GM23338 (cell line): ENCODE results near the gene MIAT.

ENCODE experiments used
- CREB1 ChIP-seq: fragments of 250-450 bp; sonication (Bioruptor Pico); IDR thresholded peaks from 2 replicates; pipeline ENCODE4 v1.5.0; 2020; ENCODE audit warnings: low read depth, mild to moderate bottlenecking, moderate library complexity
- CTCF ChIP-seq, 2 experiments: fragments of 200-600 bp in 1 of 2; sonication (generic) in 1 of 2; conservative IDR thresholded peaks; 2 replicates each; pipeline versions ENCODE4 v1.5.1 to v1.6.1; 2016 to 2017; ENCODE audit warnings: antibody characterized with exemption in 2 of 2, low read depth in 2 of 2, mild to moderate bottlenecking in 2 of 2, moderate library complexity in 1 of 2
- EZH2 ChIP-seq: fragments of 200-600 bp; sonication (generic); IDR thresholded peaks from one replicate; pipeline ENCODE4 v1.8.0; 2017; ENCODE audit warnings: antibody characterized with exemption, mild to moderate bottlenecking, low read depth; ENCODE audit not compliant: unreplicated experiment
- EZH2phosphoT487 ChIP-seq: fragments of 200-600 bp; sonication (generic); IDR thresholded peaks from one replicate; pipeline ENCODE4 v1.8.1; 2018; ENCODE audit warnings: antibody characterized with exemption; ENCODE audit not compliant: unreplicated experiment
- ZNF331 ChIP-seq: fragments of 250-450 bp; sonication (Bioruptor Pico); IDR thresholded peaks from 2 replicates; pipeline ENCODE4 v1.5.0; 2020; ENCODE audit warnings: low read depth, mild to moderate bottlenecking, moderate library complexity
- TF ChIP-seq, protein P1 (sequence below): IDR thresholded peaks from one replicate; pipeline ENCODE4 v1.6.1; 2018; ENCODE audit warnings: antibody characterized with exemption; ENCODE audit not compliant: unreplicated experiment

DNA sequence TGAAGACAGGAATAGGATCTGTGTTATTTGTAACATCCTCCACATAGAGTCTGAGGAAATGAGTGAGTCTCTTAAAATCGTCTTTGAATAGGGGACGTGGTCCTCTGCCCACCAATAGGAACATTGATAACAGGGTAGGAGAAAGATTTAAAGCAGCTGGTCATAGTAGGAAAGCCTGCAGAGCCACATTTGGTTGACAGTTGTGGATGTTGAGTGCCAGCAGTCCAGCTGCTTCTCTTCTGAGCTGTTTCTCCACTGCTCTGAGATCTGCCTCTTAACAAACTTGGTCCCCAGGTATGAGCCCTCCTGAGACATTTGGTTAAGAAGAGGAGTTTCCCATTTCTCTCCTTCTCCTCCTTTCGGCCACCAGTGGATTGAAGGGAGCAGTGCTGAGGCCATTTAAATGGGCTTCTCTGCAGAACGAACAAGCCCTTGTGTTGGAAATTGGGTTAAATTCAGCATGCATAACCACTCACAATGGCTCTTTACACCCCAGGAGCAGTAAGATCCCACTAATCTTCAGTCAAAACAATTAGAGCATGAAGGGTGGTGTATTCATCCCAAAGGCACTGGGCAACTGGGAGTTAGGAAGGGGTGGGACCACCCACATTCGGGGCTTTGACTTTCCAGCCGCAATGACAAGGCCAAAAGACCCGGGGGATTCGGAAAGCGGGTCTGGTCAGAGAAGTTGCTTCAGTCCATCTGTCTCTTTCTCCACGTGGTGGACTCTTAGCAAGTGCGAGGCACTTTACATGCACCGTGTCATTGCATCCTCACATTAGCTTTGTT is 32.3 kb downstream of the MIAT start:
- TF ChIP-seq EZH2 (no peak), CTCF (conservative IDR thresholded peaks at IDR 0.05; ENCODE audit: low read depth in 2 of 2) (no peak), EZH2phosphoT487 (no peak), CREB1 (CRISPR knock-in tag) (no peak), ZNF331 (no peak)
- TF ChIP-seq, protein P1, sequence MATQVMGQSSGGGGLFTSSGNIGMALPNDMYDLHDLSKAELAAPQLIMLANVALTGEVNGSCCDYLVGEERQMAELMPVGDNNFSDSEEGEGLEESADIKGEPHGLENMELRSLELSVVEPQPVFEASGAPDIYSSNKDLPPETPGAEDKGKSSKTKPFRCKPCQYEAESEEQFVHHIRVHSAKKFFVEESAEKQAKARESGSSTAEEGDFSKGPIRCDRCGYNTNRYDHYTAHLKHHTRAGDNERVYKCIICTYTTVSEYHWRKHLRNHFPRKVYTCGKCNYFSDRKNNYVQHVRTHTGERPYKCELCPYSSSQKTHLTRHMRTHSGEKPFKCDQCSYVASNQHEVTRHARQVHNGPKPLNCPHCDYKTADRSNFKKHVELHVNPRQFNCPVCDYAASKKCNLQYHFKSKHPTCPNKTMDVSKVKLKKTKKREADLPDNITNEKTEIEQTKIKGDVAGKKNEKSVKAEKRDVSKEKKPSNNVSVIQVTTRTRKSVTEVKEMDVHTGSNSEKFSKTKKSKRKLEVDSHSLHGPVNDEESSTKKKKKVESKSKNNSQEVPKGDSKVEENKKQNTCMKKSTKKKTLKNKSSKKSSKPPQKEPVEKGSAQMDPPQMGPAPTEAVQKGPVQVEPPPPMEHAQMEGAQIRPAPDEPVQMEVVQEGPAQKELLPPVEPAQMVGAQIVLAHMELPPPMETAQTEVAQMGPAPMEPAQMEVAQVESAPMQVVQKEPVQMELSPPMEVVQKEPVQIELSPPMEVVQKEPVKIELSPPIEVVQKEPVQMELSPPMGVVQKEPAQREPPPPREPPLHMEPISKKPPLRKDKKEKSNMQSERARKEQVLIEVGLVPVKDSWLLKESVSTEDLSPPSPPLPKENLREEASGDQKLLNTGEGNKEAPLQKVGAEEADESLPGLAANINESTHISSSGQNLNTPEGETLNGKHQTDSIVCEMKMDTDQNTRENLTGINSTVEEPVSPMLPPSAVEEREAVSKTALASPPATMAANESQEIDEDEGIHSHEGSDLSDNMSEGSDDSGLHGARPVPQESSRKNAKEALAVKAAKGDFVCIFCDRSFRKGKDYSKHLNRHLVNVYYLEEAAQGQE, result no peak
